SK-N-MC (cell line): ENCODE measurements around the gene SIPA1L3.

Experiments used
- DNase-seq: peaks from one replicate; pipeline ENCODE4 v3.0.0-alpha.2; 2011; ENCODE audit warnings: low read depth, low spot score
- H3K27ac ChIP-seq: fragments of 200-600 bp; sonication (generic); 2 replicates; pipeline ENCODE4 v1.5.1; 2016; ENCODE audit warnings: mixed run types
- H3K36me3 ChIP-seq: fragments of 200-600 bp; sonication (generic); 2 replicates; pipeline ENCODE4 v1.6.1; 2017; ENCODE audit warnings: antibody characterized with exemption, low read length, mixed read lengths; ENCODE audit not compliant: insufficient read depth
- H3K4me3 ChIP-seq: fragments of 200-600 bp; sonication (generic); 2 replicates; pipeline ENCODE4 v1.5.1; 2016
- H3K9ac ChIP-seq: fragments of 200-600 bp; sonication (generic); 2 replicates; pipeline ENCODE4 v1.8.0; 2017; ENCODE audit warnings: mixed run types, mixed read lengths; ENCODE audit not compliant: insufficient read length
- H3K9me3 ChIP-seq: fragments of 200-600 bp; sonication (generic); 2 replicates; pipeline ENCODE4 v1.6.1; 2017; ENCODE audit warnings: low read depth, mild to moderate bottlenecking, antibody characterized with exemption, low read length, moderate library complexity, mixed read lengths
- EZH2 ChIP-seq: fragments of 200-600 bp; sonication (generic); IDR thresholded peaks from one replicate; pipeline ENCODE4 v1.6.1; 2017; ENCODE audit warnings: antibody characterized with exemption
- FOXP2 ChIP-seq: optimal IDR thresholded peaks from 2 replicates; pipeline ENCODE3; 2011; ENCODE audit warnings: mild to moderate bottlenecking, moderate library complexity; ENCODE audit not compliant: insufficient read depth; ENCODE audit errors: extremely low read length, control extremely low read depth
- POLR2AphosphoS5 ChIP-seq: IDR thresholded peaks from 2 replicates; pipeline ENCODE4 v1.6.1; 2012; ENCODE audit warnings: mild to moderate bottlenecking, low read depth, low read length, borderline replicate concordance

The SIPA1L3 gene

DNA sequence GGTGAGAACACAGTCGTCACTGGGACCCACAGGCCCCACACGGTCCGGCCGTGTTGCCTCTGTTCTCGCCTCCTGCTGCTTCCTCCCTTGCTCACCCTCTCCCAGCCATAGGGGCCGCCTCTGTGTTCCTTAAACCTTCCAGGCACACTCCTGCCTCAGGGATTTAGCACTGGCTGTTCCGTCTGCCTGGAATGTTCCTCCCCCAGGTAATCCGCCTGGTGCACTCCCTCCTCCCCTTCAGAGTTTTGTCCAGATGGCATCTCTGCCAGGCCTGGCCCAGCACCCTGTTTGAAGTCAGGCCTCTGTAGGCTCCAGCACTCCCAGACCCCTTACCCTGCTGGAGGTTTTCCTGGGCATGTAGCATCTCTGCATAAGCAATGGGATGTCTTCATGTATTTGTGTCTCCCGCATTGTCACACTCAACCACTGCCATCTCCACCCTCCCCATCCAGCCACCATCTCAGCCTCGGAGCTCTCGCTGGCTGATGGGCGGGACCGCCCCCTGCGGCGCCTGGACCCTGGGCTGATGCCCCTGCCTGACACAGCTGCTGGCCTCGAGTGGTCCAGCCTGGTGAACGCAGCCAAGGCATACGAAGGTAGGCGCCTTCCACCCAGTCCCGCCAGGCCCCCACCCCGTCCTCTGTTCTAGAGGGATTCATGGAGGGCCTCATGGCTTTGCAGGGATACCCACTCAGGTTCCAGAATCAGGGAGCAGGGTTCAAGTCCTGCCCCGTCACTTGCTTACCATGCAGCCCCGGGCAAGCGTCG lies 291.1 kb downstream of the SIPA1L3 start:
- Histone ChIP-seq H3K36me3 (no peaks in the 10 kb centered on the region), H3K9me3 (no peaks in the 10 kb centered on the region), H3K4me3 (no peak overlapping the region), H3K27ac (no peak overlapping the region), H3K9ac (no peak overlapping the region)
- TF ChIP-seq FOXP2 = no peak
- TF ChIP-seq POLR2AphosphoS5 = no peak
- no peak for TF ChIP-seq EZH2
- no peak for DNase-seq

DNA sequence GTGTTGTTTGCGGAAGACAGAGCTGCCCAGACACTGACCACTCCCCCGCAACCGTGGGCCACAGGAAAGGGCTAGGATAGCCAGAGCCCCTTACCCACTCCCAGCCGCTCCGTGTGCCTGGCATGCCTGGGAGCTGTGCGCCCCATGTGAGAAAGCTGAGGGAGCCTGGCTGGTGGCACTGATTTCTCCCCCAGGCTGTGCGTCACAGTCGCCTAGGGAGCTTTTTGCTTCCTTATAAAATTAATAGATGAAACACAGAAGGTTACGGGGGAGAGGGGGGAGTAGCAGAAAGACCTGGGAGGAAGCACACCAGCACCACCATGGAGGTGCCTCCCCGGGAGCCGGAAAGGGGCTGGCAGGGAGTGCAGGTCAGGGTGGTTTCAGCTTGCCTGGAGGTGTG lies 292.3 kb downstream of the SIPA1L3 start:
- Histone ChIP-seq H3K4me3 (no peak overlapping the region), H3K9me3 (no peaks in the 10 kb centered on the region), H3K9ac (no peak overlapping the region), H3K36me3 (no peaks in the 10 kb centered on the region), H3K27ac (no peak overlapping the region)
- peak; percentile 18 for DNase-seq
- TF ChIP-seq EZH2 (no peak), POLR2AphosphoS5 (no peak), FOXP2 (no peak)

DNA sequence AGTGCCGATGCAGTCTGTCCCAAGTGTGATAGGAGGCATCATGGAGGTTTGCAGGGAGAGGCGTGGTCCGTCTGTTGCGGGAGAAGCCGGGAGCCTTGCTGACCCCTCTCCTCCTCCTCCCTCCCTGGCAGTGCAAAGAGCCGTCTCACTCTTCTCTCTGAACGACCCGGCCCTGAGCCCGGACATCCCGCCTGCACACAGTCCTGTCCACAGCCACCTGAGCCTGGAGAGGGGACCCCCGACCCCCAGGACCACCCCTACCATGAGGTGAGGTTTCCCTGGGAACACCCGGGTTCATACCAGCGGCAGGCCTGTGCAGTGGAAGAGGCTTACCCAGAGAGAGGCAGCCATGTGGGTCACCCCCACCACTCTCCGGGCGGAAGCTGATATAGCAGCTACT lies 294.7 kb downstream of the SIPA1L3 start:
- DNase-seq = no peak
- Histone ChIP-seq H3K27ac (no peak overlapping the region), H3K36me3 (no peaks in the 10 kb centered on the region)

DNA sequence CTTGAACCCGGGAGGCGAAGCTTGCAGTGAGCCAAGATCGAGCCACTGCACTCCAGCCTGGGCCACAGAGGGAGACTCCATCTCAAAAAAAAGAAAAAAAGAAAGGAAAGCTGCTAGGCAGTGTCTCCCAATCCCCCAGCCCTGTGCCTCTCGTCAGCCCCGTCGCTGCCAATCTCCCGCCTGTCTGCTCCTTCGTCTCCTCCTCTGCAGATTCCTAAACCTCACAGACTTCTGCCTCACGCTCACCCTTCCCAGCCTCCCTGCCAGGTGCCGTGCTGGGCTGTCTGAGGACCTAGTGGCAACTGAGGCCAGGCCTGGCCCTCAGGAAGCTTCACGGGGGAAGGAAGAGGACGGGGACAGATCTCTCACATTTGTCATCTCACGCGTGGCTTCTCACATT lies 295.5 kb downstream of the SIPA1L3 start:
- Histone ChIP-seq H3K9me3 (no peaks in the 10 kb centered on the region), H3K27ac (no peak overlapping the region), H3K4me3 (no peak overlapping the region), H3K9ac (no peak overlapping the region), H3K36me3 (no peaks in the 10 kb centered on the region)
- TF ChIP-seq POLR2AphosphoS5 = no peak
- no peak for TF ChIP-seq FOXP2
- no peak for TF ChIP-seq EZH2
- DNase-seq = no peak

More for the DNA sequence above, 294.7 kb downstream of the SIPA1L3 start:
- Histone ChIP-seq H3K9me3 (no peaks in the 10 kb centered on the region), H3K9ac (no peak overlapping the region), H3K4me3 (no peak overlapping the region)
- TF ChIP-seq FOXP2 = no peak
- no peak for TF ChIP-seq EZH2
- TF ChIP-seq POLR2AphosphoS5 = no peak

DNA sequence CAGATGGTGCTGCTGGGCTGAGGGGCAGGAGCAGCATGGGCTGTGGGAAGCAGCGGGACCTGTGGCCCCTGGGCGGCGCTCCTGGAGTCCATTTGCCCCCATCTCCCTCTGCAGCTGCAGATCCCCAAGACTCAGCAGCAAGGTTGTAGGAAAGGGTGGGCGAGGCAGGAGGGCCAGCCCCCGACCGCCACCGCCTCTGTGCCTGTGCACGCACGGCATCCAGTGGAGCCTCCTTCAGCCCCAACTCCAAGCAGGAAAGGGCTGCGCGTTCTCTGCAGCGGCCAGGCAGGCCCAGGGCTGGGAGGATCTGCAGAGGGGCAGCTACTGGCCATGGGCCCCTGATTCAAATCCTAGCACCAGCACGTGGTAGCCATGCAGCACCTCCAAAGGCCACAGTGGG lies 296.2 kb downstream of the SIPA1L3 start:
- no peaks in the 10 kb centered on the region for H3K36me3 ChIP-seq
- H3K4me3 ChIP-seq = no peak overlapping the region
- no peaks in the 10 kb centered on the region for H3K9me3 ChIP-seq
- no peak for DNase-seq
- H3K27ac ChIP-seq = no peak overlapping the region
- TF ChIP-seq FOXP2 (no peak), EZH2 (no peak), POLR2AphosphoS5 (no peak)
- H3K9ac ChIP-seq = no peak overlapping the region

DNA sequence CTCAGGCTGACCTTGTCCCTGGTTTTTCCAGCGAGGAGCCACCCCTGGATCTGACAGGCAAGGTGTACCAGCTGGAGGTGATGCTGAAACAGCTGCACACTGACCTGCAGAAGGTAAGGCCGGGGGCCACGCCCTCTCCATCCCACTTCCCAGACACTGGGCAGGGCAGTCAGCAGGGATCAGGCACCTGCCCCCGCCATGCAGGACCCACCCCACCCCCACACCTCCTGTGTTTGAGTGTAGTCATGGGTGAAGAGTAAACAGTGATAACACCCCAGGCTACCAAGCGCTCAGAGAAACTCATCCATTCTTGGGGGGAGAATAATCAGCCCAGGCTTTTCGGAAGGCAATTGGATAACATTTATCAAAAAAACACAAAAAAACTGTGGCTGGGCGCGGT lies 297.1 kb downstream of the SIPA1L3 start:
- H3K9ac ChIP-seq = no peak overlapping the region
- no peaks in the 10 kb centered on the region for H3K36me3 ChIP-seq
- no peak overlapping the region for H3K4me3 ChIP-seq
- no peaks in the 10 kb centered on the region for H3K9me3 ChIP-seq
- no peak for TF ChIP-seq POLR2AphosphoS5
- TF ChIP-seq EZH2 = no peak
- no peak for TF ChIP-seq FOXP2
- no peak for DNase-seq
- H3K27ac ChIP-seq = no peak overlapping the region

DNA sequence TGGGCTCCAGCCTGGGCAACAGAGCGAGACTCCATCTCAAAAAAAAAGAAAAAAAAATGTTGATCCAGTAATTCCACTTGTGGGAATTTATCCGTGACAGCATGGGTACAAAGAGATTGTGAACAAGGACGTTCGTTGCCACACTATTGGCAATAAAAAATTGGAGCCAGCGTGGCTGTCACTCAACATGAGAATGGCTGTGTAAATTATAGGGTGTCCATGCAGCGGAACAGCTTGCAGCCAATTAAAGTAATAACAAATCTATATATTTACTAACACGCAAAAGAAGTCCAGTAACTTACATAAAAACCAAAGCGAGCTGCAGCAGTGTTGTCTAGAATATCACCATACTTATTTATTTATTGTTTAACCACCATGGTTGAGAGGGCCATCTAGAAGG lies 297.7 kb downstream of the SIPA1L3 start:
- no peak overlapping the region for H3K4me3 ChIP-seq
- no peak overlapping the region for H3K9ac ChIP-seq
- no peaks in the 10 kb centered on the region for H3K36me3 ChIP-seq
- no peaks in the 10 kb centered on the region for H3K9me3 ChIP-seq
- no peak for DNase-seq
- TF ChIP-seq POLR2AphosphoS5 (no peak), EZH2 (no peak), FOXP2 (no peak)
- H3K27ac ChIP-seq = no peak overlapping the region

DNA sequence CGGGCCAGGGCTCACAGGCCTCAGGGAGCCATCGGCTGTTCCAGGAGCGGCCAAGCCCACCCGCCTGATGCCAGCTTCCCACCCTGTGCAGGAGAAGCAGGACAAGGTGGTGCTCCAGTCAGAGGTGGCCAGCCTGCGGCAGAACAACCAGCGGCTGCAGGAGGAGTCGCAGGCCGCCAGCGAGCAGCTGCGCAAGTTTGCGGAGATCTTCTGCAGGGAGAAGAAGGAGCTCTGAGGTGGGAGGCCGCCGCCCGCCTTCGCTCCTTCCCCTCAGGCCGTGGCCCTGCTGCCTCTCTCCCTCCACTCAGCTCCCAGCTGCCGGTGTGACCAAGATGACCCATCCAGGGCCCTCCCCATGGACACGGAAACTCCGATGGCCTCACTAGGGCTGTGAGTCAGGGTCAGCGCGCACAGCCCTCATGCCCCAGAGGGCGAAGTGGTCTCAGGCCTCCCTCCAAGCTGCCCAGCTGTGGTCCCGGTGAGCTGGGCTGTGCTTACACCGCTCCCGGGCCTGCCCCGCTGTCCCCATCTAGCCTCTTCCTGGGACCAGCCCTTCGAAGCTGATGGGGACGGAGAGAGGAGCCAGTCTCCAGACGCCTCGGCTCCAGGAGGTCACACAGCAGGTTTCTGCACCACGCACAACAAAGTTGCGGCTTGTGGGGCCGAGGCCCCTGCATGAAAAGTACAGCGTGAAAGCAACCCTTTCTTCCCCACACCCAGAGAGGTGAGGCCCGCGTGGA lies 299.2 kb downstream of the SIPA1L3 start:
- TF ChIP-seq POLR2AphosphoS5 (no peak), EZH2 (no peak), FOXP2 (no peak)
- no peak overlapping the region for H3K27ac ChIP-seq
- no peaks in the 10 kb centered on the region for H3K9me3 ChIP-seq
- DNase-seq = no peak
- H3K36me3 ChIP-seq = no peaks in the 10 kb centered on the region
- no peak overlapping the region for H3K9ac ChIP-seq
- H3K4me3 ChIP-seq = no peak overlapping the region

DNA sequence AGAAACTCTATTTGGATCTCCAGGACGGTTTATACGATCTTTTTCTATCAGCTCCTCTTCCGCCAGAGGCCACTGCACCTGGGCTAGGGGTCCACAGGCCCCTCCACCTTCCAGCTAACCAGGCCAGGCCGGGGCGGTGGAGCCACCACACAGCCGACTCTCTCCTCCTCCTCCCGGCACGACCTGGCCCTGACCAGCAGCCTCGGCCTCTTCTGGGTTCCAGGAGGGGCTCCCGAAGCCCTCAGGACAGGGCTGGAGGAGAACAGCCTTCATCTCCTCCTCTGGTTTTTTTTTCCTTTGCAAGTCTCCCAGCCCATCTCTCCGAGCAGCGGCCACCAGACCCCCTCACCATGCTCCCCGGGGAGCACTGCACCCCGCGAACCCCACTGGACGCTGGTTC lies 299.9 kb downstream of the SIPA1L3 start:
- DNase-seq = no peak
- Histone ChIP-seq H3K36me3 (no peaks in the 10 kb centered on the region), H3K4me3 (no peak overlapping the region), H3K27ac (no peak overlapping the region), H3K9ac (no peak overlapping the region), H3K9me3 (no peaks in the 10 kb centered on the region)
- TF ChIP-seq POLR2AphosphoS5 = no peak
- TF ChIP-seq EZH2 = no peak
- no peak for TF ChIP-seq FOXP2
